Measurements from ENCODE around the gene TELO2. TPM values are rescaled to one million over a fixed set of nuclear protein-coding genes. Genes with fewer than 3 reads are reported as not detected.

Gene TELO2
- polyA plus RNA-seq, 3 donors = 7.3 to 58.1 (median 11.4) TPM

- Histone ChIP-seq H3K27ac (ENCODE audit: low read depth in 1 of 2, low read length in 2 of 2) (no peak overlapping the region), H2AFZ (ENCODE audit: insufficient read depth, low read depth, low read length, poor library complexity, severe bottlenecking) (no peak overlapping the region), H3K79me2 (ENCODE audit: insufficient read depth, low read length) (no peaks in the 10 kb centered on the region), H3K4me1 (ENCODE audit: control insufficient read depth in 1 of 2, insufficient read depth in 2 of 2, low read length in 2 of 2) (no peaks in the 10 kb centered on the region), H3K4me3 (replicated peaks in 1 of 3; ENCODE audit: low read depth in 2 of 3, low read length in 3 of 3) (no peak overlapping the region), H3K9me3 (replicated peaks in 1 of 2; ENCODE audit: control insufficient read depth in 1 of 2, insufficient read depth in 1 of 2, low read length in 2 of 2) (no peaks in the 10 kb centered on the region), H3K9ac (ENCODE audit: insufficient read depth, low read length, poor library complexity, severe bottlenecking) (no peak overlapping the region), H3K27me3 (ENCODE audit: control insufficient read depth in 2 of 2, insufficient read depth in 2 of 2, low read length in 2 of 2) (no peaks in the 10 kb centered on the region), H3K36me3 (replicated peaks in 1 of 2; ENCODE audit: control insufficient read depth in 1 of 2, insufficient read depth in 2 of 2, low read length in 2 of 2) (peaks cover 74% of the 10 kb centered on the region in 2 donors), H4K20me1 (ENCODE audit: insufficient read depth, low read length) (peaks cover 32% of the 10 kb centered on the region), H3K4me2 (replicated peaks; ENCODE audit: extremely low read depth, low read length, poor library complexity, severe bottlenecking) (no peak overlapping the region)
- H3K4me3 Mint-ChIP-seq = no peak overlapping the region
- peaks cover 0 to 1% (median 0%) of the 10 kb centered on the region in 3 donors for H3K27me3 Mint-ChIP-seq (ENCODE audit: low read depth in 3 of 3)
- no peak for DNase-seq
- no peaks in the 10 kb centered on the region for H3K4me1 Mint-ChIP-seq
- H3K36me3 Mint-ChIP-seq = peaks cover 44 to 62% of the 10 kb centered on the region in 2 donors
- 94% methylated on average over 11 of the region's 11 CpGs for WGBS (ENCODE audit: insufficient coverage)
- intact Hi-C loops (cut with micrococcal nuclease) = no loop called here
- H3K27ac Mint-ChIP-seq = peak overlapping the region in 1 of 7 donors; percentile 37
- no peaks in the 10 kb centered on the region for H3K9me3 Mint-ChIP-seq
- TF ChIP-seq CTCF (IDR thresholded peaks at IDR 0.05) = no peak
Measured at GRCh38 chr16:1447965-1448364, 45.2 kb upstream of the TELO2 start.

- no peak for DNase-seq
- H3K79me2 ChIP-seq (ENCODE audit: insufficient read depth, low read length) = no peaks in the 10 kb centered on the region
- Mint-ChIP-seq H3K27ac (peak overlapping the region in 1 of 7 donors; percentile 37), H3K9me3 (no peaks in the 10 kb centered on the region), H3K27me3 (ENCODE audit: low read depth in 3 of 3) (peaks cover 0 to 1% (median 0%) of the 10 kb centered on the region in 3 donors), H3K36me3 (peaks cover 51 to 69% of the 10 kb centered on the region in 2 donors), H3K4me1 (no peaks in the 10 kb centered on the region), H3K4me3 (no peak overlapping the region)
- intact Hi-C loops (cut with micrococcal nuclease) = no loop called here
- H3K27ac ChIP-seq (ENCODE audit: low read depth in 1 of 2, low read length in 2 of 2) = no peak overlapping the region
- no peaks in the 10 kb centered on the region for H3K4me1 ChIP-seq (ENCODE audit: control insufficient read depth in 1 of 2, insufficient read depth in 2 of 2, low read length in 2 of 2)
- peaks cover 80% of the 10 kb centered on the region in 2 donors for H3K36me3 ChIP-seq (replicated peaks in 1 of 2; ENCODE audit: control insufficient read depth in 1 of 2, insufficient read depth in 2 of 2, low read length in 2 of 2)
- 95% methylated on average over 23 of the region's 30 CpGs for WGBS (ENCODE audit: insufficient coverage)
- H3K27me3 ChIP-seq (ENCODE audit: control insufficient read depth in 2 of 2, insufficient read depth in 2 of 2, low read length in 2 of 2) = no peaks in the 10 kb centered on the region
- H2AFZ ChIP-seq (ENCODE audit: insufficient read depth, low read depth, low read length, poor library complexity, severe bottlenecking) = no peak overlapping the region
- H3K4me2 ChIP-seq (replicated peaks; ENCODE audit: extremely low read depth, low read length, poor library complexity, severe bottlenecking) = no peak overlapping the region
- no peaks in the 10 kb centered on the region for H3K9me3 ChIP-seq (replicated peaks in 1 of 2; ENCODE audit: control insufficient read depth in 1 of 2, insufficient read depth in 1 of 2, low read length in 2 of 2)
- TF ChIP-seq CTCF (IDR thresholded peaks at IDR 0.05) = no peak
- H3K9ac ChIP-seq (ENCODE audit: insufficient read depth, low read length, poor library complexity, severe bottlenecking) = no peak overlapping the region
- peaks cover 32% of the 10 kb centered on the region for H4K20me1 ChIP-seq (ENCODE audit: insufficient read depth, low read length)
- no peak overlapping the region for H3K4me3 ChIP-seq (replicated peaks in 1 of 3; ENCODE audit: low read depth in 2 of 3, low read length in 3 of 3)
Measured at GRCh38 chr16:1448536-1449116, 44.5 kb upstream of the TELO2 start.

Data from CD14-positive monocyte (primary cell).